HepG2 (cell line): ENCODE results near the gene RNMT. TPM values are rescaled to one million over a fixed set of nuclear protein-coding genes. Genes with fewer than 3 reads are reported as not detected.

Experiments used
- CERS6 ChIP-seq: sonication (generic); formaldehyde crosslinking; IDR thresholded peaks from 2 replicates; pipeline ENCODE4 v1.5.0; 2020; ENCODE audit warnings: missing genetic modification reagents
- ELF3 ChIP-seq: IDR thresholded peaks from 2 replicates; pipeline ENCODE4 v1.6.1; 2016; ENCODE audit warnings: missing genetic modification reagents, missing compliant biosample characterization
- JUNB ChIP-seq: sonication (generic); formaldehyde crosslinking; IDR thresholded peaks from 2 replicates; pipeline ENCODE4 v1.8.0; 2022; ENCODE audit warnings: missing genetic modification reagents, mild to moderate bottlenecking, borderline replicate concordance
- KDM2A ChIP-seq: sonication (generic); formaldehyde crosslinking; IDR thresholded peaks from 2 replicates; pipeline ENCODE4 v1.4.0; 2020; ENCODE audit warnings: low read depth, missing genetic modification reagents, borderline replicate concordance
- KLF9 ChIP-seq: IDR thresholded peaks from 2 replicates; pipeline ENCODE4 v1.6.1; 2016; ENCODE audit warnings: low read depth
- MAFG ChIP-seq: sonication (generic); formaldehyde crosslinking; IDR thresholded peaks from 2 replicates; pipeline ENCODE4 v1.5.1; 2020; ENCODE audit warnings: mild to moderate bottlenecking, missing genetic modification reagents
- MLLT10 ChIP-seq: sonication (generic); formaldehyde crosslinking; IDR thresholded peaks from 2 replicates; pipeline ENCODE4 v1.4.0; 2020; ENCODE audit warnings: missing genetic modification reagents
- MYNN ChIP-seq: sonication (generic); formaldehyde crosslinking; IDR thresholded peaks from 2 replicates; pipeline ENCODE4 v1.4.0; 2020; ENCODE audit warnings: mild to moderate bottlenecking, low read depth, missing genetic modification reagents
- NFE2 ChIP-seq: sonication (generic); formaldehyde crosslinking; IDR thresholded peaks from 2 replicates; pipeline ENCODE4 v1.4.0; 2020; ENCODE audit warnings: missing genetic modification reagents
- SMYD3 ChIP-seq: sonication (generic); formaldehyde crosslinking; IDR thresholded peaks from 2 replicates; pipeline ENCODE4 v1.8.1; 2023; ENCODE audit warnings: mild to moderate bottlenecking, missing genetic modification reagents
- SP2 ChIP-seq: sonication (generic); formaldehyde crosslinking; IDR thresholded peaks from 2 replicates; pipeline ENCODE4 v1.5.1; 2020; ENCODE audit warnings: mild to moderate bottlenecking, missing genetic modification reagents
- U2AF1 ChIP-seq: fragments of 200-400 bp; formaldehyde crosslinking; optimal IDR thresholded peaks from 2 replicates; pipeline ENCODE3; 2017; ENCODE audit warnings: mild to moderate bottlenecking, low read depth, low read length
- ZNF121 ChIP-seq: sonication (generic); formaldehyde crosslinking; IDR thresholded peaks from 2 replicates; pipeline ENCODE4 v1.5.0; 2020; ENCODE audit warnings: mild to moderate bottlenecking, missing genetic modification reagents
- ZNF33B ChIP-seq: sonication (generic); formaldehyde crosslinking; IDR thresholded peaks from 2 replicates; pipeline ENCODE4 v1.5.1; 2020; ENCODE audit warnings: mild to moderate bottlenecking, missing genetic modification reagents
- ZNF577 ChIP-seq: sonication (generic); formaldehyde crosslinking; IDR thresholded peaks from 2 replicates; pipeline ENCODE4 v1.4.0; 2020; ENCODE audit warnings: mild to moderate bottlenecking, low read depth, missing genetic modification reagents, borderline replicate concordance
- ZNF83 ChIP-seq: sonication (generic); formaldehyde crosslinking; IDR thresholded peaks from 2 replicates; pipeline ENCODE4 v1.4.0; 2020; ENCODE audit warnings: missing genetic modification reagents, mild to moderate bottlenecking, borderline replicate concordance
- ZXDC ChIP-seq: sonication (generic); formaldehyde crosslinking; IDR thresholded peaks from 2 replicates; pipeline ENCODE4 v1.5.0; 2020; ENCODE audit warnings: mild to moderate bottlenecking, missing genetic modification reagents
- polyA plus RNA-seq, 8 experiments: library from polyadenylated mRNA; depleted of rRNA in 3 of 8; stranded (reverse) in 7 of 8; unstranded in 1 of 8; fragments of >200 nt; fragmentation: Illumina TruSeq in 4 of 8; extraction: Trizol in 4 of 8; gene quantifications; 2 replicates each; pipeline versions ENCODE4 v1.2.1 to v1.2.3, GENCODE V29; 2011 to 2016; ENCODE audit warnings: low read depth in 4 of 8, missing spikeins in 1 of 8, mixed read lengths in 1 of 8; ENCODE audit not compliant: insufficient read depth in 1 of 8
- total RNA-seq, 5 experiments: library from RNA; depleted of rRNA; stranded (reverse); fragments of >200 nt; fragmentation: Illumina TruSeq; extraction: Trizol; gene quantifications; 2 replicates each; pipeline ENCODE4 v1.2.3, GENCODE V29; 2016; ENCODE audit warnings: low read depth in 1 of 5
- TF ChIP-seq, protein P1 (sequence below), 2 experiments: sonication (generic) in 1 of 2; formaldehyde crosslinking in 1 of 2; IDR thresholded peaks; 2 replicates each; pipeline versions ENCODE4 v1.6.1 to v1.9.0; 2014 to 2022; ENCODE audit warnings: antibody characterized with exemption in 1 of 2, borderline replicate concordance in 1 of 2, inconsistent platforms in 1 of 2, low read depth in 1 of 2, missing genetic modification reagents in 1 of 2
- TF ChIP-seq, protein P2 (sequence below): sonication (generic); formaldehyde crosslinking; IDR thresholded peaks from 2 replicates; pipeline ENCODE4 v1.8.1; 2022; ENCODE audit warnings: mild to moderate bottlenecking, missing genetic modification reagents

The RNMT gene
- total and polyA plus RNA-seq, 2 of the 13 experiments (the other 11 are each of a cell fraction or from before 2014, with no cell fraction given): 22.9 to 24.4 TPM

GRCh38 chr18:13726232-13726971 lies at the start of gene RNMT, which contains the start of gene FAM210A (continued):
- no peak for TF ChIP-seq ZXDC (CRISPR knock-in tag)
- TF ChIP-seq ZNF33B: peak; percentile 54; the same call in 1 of the 2 replicates
- no peak for TF ChIP-seq JUNB
- peak; percentile 60; the same call in 1 of the 2 replicates for TF ChIP-seq ZNF83
- TF ChIP-seq KDM2A (CRISPR knock-in tag): peak; percentile 95
- no peak for TF ChIP-seq MYNN (CRISPR knock-in tag)
- TF ChIP-seq ELF3: peak; percentile 91
- TF ChIP-seq MLLT10: no peak
- TF ChIP-seq, protein P1, sequence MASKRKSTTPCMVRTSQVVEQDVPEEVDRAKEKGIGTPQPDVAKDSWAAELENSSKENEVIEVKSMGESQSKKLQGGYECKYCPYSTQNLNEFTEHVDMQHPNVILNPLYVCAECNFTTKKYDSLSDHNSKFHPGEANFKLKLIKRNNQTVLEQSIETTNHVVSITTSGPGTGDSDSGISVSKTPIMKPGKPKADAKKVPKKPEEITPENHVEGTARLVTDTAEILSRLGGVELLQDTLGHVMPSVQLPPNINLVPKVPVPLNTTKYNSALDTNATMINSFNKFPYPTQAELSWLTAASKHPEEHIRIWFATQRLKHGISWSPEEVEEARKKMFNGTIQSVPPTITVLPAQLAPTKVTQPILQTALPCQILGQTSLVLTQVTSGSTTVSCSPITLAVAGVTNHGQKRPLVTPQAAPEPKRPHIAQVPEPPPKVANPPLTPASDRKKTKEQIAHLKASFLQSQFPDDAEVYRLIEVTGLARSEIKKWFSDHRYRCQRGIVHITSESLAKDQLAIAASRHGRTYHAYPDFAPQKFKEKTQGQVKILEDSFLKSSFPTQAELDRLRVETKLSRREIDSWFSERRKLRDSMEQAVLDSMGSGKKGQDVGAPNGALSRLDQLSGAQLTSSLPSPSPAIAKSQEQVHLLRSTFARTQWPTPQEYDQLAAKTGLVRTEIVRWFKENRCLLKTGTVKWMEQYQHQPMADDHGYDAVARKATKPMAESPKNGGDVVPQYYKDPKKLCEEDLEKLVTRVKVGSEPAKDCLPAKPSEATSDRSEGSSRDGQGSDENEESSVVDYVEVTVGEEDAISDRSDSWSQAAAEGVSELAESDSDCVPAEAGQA (IDR thresholded peaks at IDR 0.05; ENCODE audit: low read depth): peak; percentile 93
- TF ChIP-seq, protein P1 (CRISPR knock-in tag; IDR thresholded peaks at IDR 0.05; ENCODE audit: borderline replicate concordance): no peak
- no peak; the same call in none of the 2 replicates for TF ChIP-seq KLF9 (CRISPR knock-in tag)
- TF ChIP-seq CERS6 (CRISPR knock-in tag): no peak
- peak; percentile 46 for TF ChIP-seq U2AF1
- TF ChIP-seq SMYD3 (CRISPR knock-in tag): peak; percentile 84; the same call in 1 of the 2 replicates
- TF ChIP-seq MAFG (CRISPR knock-in tag): no peak
- no peak for TF ChIP-seq NFE2
- TF ChIP-seq ZNF121 (CRISPR knock-in tag): peak; percentile 61; the same call in 1 of the 2 replicates
- no peak for TF ChIP-seq ZNF577 (CRISPR knock-in tag)
- TF ChIP-seq SP2 (CRISPR knock-in tag): peak; percentile 73
- TF ChIP-seq, protein P2, sequence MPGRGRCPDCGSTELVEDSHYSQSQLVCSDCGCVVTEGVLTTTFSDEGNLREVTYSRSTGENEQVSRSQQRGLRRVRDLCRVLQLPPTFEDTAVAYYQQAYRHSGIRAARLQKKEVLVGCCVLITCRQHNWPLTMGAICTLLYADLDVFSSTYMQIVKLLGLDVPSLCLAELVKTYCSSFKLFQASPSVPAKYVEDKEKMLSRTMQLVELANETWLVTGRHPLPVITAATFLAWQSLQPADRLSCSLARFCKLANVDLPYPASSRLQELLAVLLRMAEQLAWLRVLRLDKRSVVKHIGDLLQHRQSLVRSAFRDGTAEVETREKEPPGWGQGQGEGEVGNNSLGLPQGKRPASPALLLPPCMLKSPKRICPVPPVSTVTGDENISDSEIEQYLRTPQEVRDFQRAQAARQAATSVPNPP (CRISPR knock-in tag): peak; percentile 86
